ENCODE measurements around the gene TRIM54. TPM values are rescaled to one million over a fixed set of nuclear protein-coding genes. Genes with fewer than 3 reads are reported as not detected.

The TRIM54 gene
- total and polyA plus RNA-seq, 9 of the 15 experiments (the other 6 are each of a cell fraction or from before 2014, with no cell fraction given) = not detected

DNA sequence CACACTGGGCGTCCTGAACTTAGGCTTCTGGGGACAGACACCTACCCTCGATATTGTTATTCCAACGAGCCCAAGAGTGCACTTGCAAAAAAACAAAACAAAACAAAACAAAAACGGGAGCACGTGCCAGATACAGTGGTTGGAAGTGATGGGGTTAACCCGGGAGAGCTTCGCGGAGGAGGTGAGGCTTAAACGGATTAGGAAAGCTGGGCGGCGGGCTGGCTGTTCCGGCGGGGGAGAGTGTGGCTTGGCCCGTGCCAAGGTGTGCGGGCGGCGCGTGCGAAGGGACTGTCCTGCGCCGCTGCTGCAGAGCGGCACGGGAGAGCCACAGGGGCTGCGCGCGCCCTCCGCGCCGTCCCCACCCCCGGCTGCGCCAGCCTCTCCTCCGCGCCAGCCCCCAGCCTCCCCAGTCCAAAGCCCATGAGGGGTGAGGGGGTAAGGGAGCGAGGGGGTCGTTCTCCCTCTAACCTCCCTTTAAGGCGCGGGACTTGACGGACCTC is 17.9 kb upstream of the TRIM54 start:
- no peak for ATAC-seq
- ChIA-PET CTCF (ENCODE audit: low intra/inter-chr PET ratio) (no interaction called here), POLR2A (interaction anchor here (0.7 kb wide), 1 partner anchor 22 kb away, joined by 3 read pairs; no protein-coding TSS in a partner anchor)
- Histone ChIP-seq H3K4me2 (ENCODE audit: insufficient read depth, low read length) (no peak overlapping the region), H4K20me1 (replicated peaks; ENCODE audit: control insufficient read depth, insufficient read depth, low read length) (no peaks in the 10 kb centered on the region), H3K36me3 (ENCODE audit: control insufficient read depth, insufficient read depth, low read length) (no peaks in the 10 kb centered on the region), H2AFZ (ENCODE audit: low read depth, low read length) (no peak overlapping the region), H3K9me1 (ENCODE audit: control insufficient read depth, insufficient read depth, low read length) (no peaks in the 10 kb centered on the region), H3K4me3 (no peak overlapping the region), H3K9ac (ENCODE audit: insufficient read depth in 1 of 2, low read depth in 2 of 2, low read length in 2 of 2) (no peak overlapping the region; a peak in 1 of 4 replicates), H3K27ac (ENCODE audit: extremely low read depth, low read depth, low read length) (no peak overlapping the region), H3K79me2 (ENCODE audit: control insufficient read depth, insufficient read depth, low read length) (no peaks in the 10 kb centered on the region), H3K4me1 (replicated peaks in 1 of 2; ENCODE audit: control insufficient read depth in 2 of 2, insufficient read depth in 2 of 2, low read length in 2 of 2) (peaks cover 0 to 35% of the 10 kb centered on the region in 2 experiments; a peak in 3 of 5 replicates), H3K9me3 (replicated peaks; ENCODE audit: control insufficient read depth, insufficient read depth, low read depth, low read length) (no peaks in the 10 kb centered on the region; the same call in 1 of the 2 replicates), H3K27me3 (ENCODE audit: control insufficient read depth in 2 of 2, insufficient read depth in 2 of 2, low read length in 2 of 2) (peaks cover 34 to 43% of the 10 kb centered on the region in 2 experiments; a peak in 4 of 5 replicates)
- no peak for FAIRE-seq
- peak; percentile 77 for TF ChIP-seq ZFP36 (IDR thresholded peaks at IDR 0.05; ENCODE audit: low read depth, low read length, partially characterized antibody)
- TF ChIP-seq HDGF (IDR thresholded peaks at IDR 0.05) = no peak
- DNase-seq (ENCODE audit: extremely low read depth in 1 of 4, low spot score in 3 of 4) = no peak
- intact Hi-C loops (cut with micrococcal nuclease) = no loop called here
- BruUV-seq (replicated peaks) = no TSS peak
- in situ Hi-C loops (cut with MboI) = no loop called here
- WGBS (ENCODE audit: insufficient coverage, low coverage, missing lambda C conversion rate) = 37% methylated on average over 26 of the region's 38 CpGs

DNA sequence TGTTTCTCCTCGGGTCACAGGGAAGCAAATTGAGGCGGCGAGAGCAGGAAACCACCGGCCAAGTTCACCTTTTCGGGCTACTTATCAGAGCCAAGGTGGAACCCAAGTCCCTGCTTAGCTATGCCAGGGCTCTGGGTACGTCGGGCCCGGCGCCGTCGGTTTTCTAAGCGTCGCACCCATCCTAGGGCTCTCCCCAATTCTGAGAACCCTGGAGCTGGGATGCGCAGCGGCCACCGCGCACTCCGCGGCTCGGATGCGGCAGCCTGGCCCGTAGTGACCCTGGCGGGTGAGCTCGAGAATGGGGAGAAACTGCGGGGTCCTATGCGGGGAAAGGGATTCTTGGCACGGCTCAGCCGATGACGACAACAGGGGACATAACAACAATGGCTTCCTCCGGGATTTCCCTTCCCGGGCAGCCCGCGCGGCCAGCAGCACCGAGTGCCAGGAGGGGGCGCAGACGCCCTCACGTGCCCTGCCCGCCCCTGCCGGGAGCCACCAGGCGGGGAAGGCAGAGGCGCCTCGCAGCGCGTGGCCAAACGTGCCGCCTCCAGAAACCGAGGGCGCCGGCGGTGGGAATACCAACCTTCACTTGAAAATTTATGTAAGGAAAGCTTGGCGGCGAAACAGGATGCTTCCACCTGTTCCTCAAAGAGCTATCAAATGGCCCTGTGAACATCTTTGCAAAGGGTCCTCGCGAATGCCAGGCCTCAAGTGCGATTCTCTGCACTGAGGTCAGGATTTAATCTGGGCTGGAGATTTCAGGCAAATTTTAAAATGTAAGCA is 17.3 kb upstream of the TRIM54 start:
- no peak for FAIRE-seq
- no peak overlapping the region for H3K4me2 ChIP-seq (ENCODE audit: insufficient read depth, low read length)
- no peaks in the 10 kb centered on the region for H4K20me1 ChIP-seq (replicated peaks; ENCODE audit: control insufficient read depth, insufficient read depth, low read length)
- TF ChIP-seq MCM7 (IDR thresholded peaks at IDR 0.05) (no peak), CBX1 (IDR thresholded peaks at IDR 0.05; ENCODE audit: low read depth) (no peak), FOXJ2 (tag; IDR thresholded peaks at IDR 0.05) (no peak), ZC3H8 (IDR thresholded peaks at IDR 0.05) (no peak), TAF9B (IDR thresholded peaks at IDR 0.05; ENCODE audit: partially characterized antibody) (no peak), HDAC1 (IDR thresholded peaks at IDR 0.05) (no peak), C11orf30 (IDR thresholded peaks at IDR 0.05; ENCODE audit: low read depth) (no peak), BHLHE40 (IDR thresholded peaks at IDR 0.05; ENCODE audit: low read length) (peak; percentile 56), ZNF436 (CRISPR knock-in tag; IDR thresholded peaks at IDR 0.05) (no peak)
- TF ChIP-seq, protein P1, sequence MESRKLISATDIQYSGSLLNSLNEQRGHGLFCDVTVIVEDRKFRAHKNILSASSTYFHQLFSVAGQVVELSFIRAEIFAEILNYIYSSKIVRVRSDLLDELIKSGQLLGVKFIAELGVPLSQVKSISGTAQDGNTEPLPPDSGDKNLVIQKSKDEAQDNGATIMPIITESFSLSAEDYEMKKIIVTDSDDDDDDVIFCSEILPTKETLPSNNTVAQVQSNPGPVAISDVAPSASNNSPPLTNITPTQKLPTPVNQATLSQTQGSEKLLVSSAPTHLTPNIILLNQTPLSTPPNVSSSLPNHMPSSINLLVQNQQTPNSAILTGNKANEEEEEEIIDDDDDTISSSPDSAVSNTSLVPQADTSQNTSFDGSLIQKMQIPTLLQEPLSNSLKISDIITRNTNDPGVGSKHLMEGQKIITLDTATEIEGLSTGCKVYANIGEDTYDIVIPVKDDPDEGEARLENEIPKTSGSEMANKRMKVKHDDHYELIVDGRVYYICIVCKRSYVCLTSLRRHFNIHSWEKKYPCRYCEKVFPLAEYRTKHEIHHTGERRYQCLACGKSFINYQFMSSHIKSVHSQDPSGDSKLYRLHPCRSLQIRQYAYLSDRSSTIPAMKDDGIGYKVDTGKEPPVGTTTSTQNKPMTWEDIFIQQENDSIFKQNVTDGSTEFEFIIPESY (CRISPR knock-in tag; IDR thresholded peaks at IDR 0.05) = peak; percentile 76; the same call in 1 of the 2 replicates
- TF ChIP-seq, protein P2, sequence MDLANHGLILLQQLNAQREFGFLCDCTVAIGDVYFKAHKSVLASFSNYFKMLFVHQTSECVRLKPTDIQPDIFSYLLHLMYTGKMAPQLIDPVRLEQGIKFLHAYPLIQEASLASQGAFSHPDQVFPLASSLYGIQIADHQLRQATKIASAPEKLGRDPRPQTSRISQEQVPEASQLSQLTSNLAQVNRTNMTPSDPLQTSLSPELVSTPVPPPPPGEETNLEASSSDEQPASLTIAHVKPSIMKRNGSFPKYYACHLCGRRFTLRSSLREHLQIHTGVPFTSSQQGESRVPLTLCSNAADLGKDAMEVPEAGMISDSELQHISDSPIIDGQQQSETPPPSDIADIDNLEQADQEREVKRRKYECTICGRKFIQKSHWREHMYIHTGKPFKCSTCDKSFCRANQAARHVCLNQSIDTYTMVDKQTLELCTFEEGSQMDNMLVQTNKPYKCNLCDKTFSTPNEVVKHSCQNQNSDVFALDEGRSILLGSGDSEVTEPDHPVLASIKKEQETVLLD (IDR thresholded peaks at IDR 0.05) = no peak
- no peak for ATAC-seq
- H3K9ac ChIP-seq (ENCODE audit: insufficient read depth in 1 of 2, low read depth in 2 of 2, low read length in 2 of 2) = no peak overlapping the region
- intact Hi-C loops (cut with micrococcal nuclease) = no loop called here
- BruUV-seq (replicated peaks) = no TSS peak
- no peak overlapping the region for H3K27ac ChIP-seq (ENCODE audit: extremely low read depth, low read depth, low read length)
- H3K27me3 ChIP-seq (ENCODE audit: control insufficient read depth in 2 of 2, insufficient read depth in 2 of 2, low read length in 2 of 2) = peaks cover 33 to 40% of the 10 kb centered on the region in 2 experiments; a peak in 4 of 5 replicates
- CTCF ChIA-PET (ENCODE audit: low intra/inter-chr PET ratio) = no interaction called here
- no peak overlapping the region for H3K4me3 ChIP-seq
- DNase-seq (ENCODE audit: extremely low read depth in 1 of 4, low spot score in 3 of 4) = no peak
- H3K4me1 ChIP-seq (replicated peaks in 1 of 2; ENCODE audit: control insufficient read depth in 2 of 2, insufficient read depth in 2 of 2, low read length in 2 of 2) = peaks cover 0 to 35% of the 10 kb centered on the region in 2 experiments; a peak in 3 of 5 replicates
- in situ Hi-C loops (cut with MboI) = no loop called here
- WGBS (ENCODE audit: insufficient coverage, low coverage, missing lambda C conversion rate) = 74% methylated on average over 43 of the region's 56 CpGs
- no peak overlapping the region; the same call in 1 of the 2 replicates for H2AFZ ChIP-seq (ENCODE audit: low read depth, low read length)
- POLR2A ChIA-PET = interaction anchor here (1.2 kb wide), 1 partner anchor 28 kb away, joined by 4 read pairs; no protein-coding TSS in a partner anchor
- no peaks in the 10 kb centered on the region for H3K9me1 ChIP-seq (ENCODE audit: control insufficient read depth, insufficient read depth, low read length)
- no peaks in the 10 kb centered on the region for H3K79me2 ChIP-seq (ENCODE audit: control insufficient read depth, insufficient read depth, low read length)
- no peaks in the 10 kb centered on the region; the same call in 1 of the 2 replicates for H3K9me3 ChIP-seq (replicated peaks; ENCODE audit: control insufficient read depth, insufficient read depth, low read depth, low read length)
- no peaks in the 10 kb centered on the region for H3K36me3 ChIP-seq (ENCODE audit: control insufficient read depth, insufficient read depth, low read length)
